Fibroblast of lung (primary cell): ENCODE measurements around the gene RASA3. TPM values are rescaled to one million over a fixed set of nuclear protein-coding genes. Genes with fewer than 3 reads are reported as not detected.
A peak's percentile ranks its signal among the peaks of the same experiment; 100 is the strongest.

Source experiments
- DNase-seq, 2 donors: peaks; one replicate each; pipeline versions ENCODE4 v3.0.0 to v3.0.0-alpha.2; 2010; ENCODE audit warnings: low read depth in 2 of 2
- H2AFZ ChIP-seq: 2 replicates; pipeline ENCODE4 v1.5.1; 2012; ENCODE audit warnings: low read length, control low read depth, inconsistent platforms
- H3K27ac ChIP-seq: 2 replicates; pipeline ENCODE4 v1.5.1; 2011; ENCODE audit warnings: low read length, control low read depth; ENCODE audit not compliant: insufficient read depth
- H3K27me3 ChIP-seq: 2 replicates; pipeline ENCODE4 v1.5.1; 2011; ENCODE audit warnings: mild to moderate bottlenecking, low read length; ENCODE audit not compliant: control insufficient read depth, insufficient read depth
- H3K36me3 ChIP-seq: 2 replicates; pipeline ENCODE4 v1.5.1; 2011; ENCODE audit warnings: low read length; ENCODE audit not compliant: control insufficient read depth, insufficient read depth
- H3K4me1 ChIP-seq: 2 replicates; pipeline ENCODE4 v1.5.1; 2011; ENCODE audit warnings: low read length; ENCODE audit not compliant: control insufficient read depth, insufficient read depth; ENCODE audit errors: extremely low read depth
- H3K4me2 ChIP-seq: 2 replicates; pipeline ENCODE4 v1.5.1; 2011; ENCODE audit warnings: low read length, control low read depth; ENCODE audit not compliant: insufficient read depth; ENCODE audit errors: extremely low read depth
- H3K4me3 ChIP-seq, 4 experiments: fragments of 200-600 bp in 1 of 4; sonication (generic) in 1 of 4; replicated peaks in 1 of 4; 2 replicates each; pipeline ENCODE4 v1.5.1; 2011 to 2016; ENCODE audit warnings: low read length in 4 of 4, low read depth in 3 of 4, mild to moderate bottlenecking in 3 of 4, control low read depth in 2 of 4, inconsistent platforms in 1 of 4, mixed read lengths in 1 of 4; ENCODE audit not compliant: insufficient read depth in 1 of 4; ENCODE audit errors: control extremely low read depth in 1 of 4
- H3K79me2 ChIP-seq: 2 replicates; pipeline ENCODE4 v1.5.1; 2012; ENCODE audit warnings: mild to moderate bottlenecking, low read length, inconsistent platforms; ENCODE audit not compliant: control insufficient read depth, insufficient read depth
- H3K9ac ChIP-seq: 2 replicates; pipeline ENCODE4 v1.5.1; 2011; ENCODE audit warnings: mild to moderate bottlenecking, low read length, control low read depth; ENCODE audit not compliant: insufficient read depth
- H3K9me3 ChIP-seq: 2 replicates; pipeline ENCODE4 v1.5.1; 2012; ENCODE audit warnings: low read depth, low read length; ENCODE audit not compliant: control insufficient read depth, insufficient read depth
- H4K20me1 ChIP-seq: 2 replicates; pipeline ENCODE4 v1.5.1; 2011; ENCODE audit warnings: low read length; ENCODE audit not compliant: control insufficient read depth, insufficient read depth; ENCODE audit errors: extremely low read depth
- CTCF ChIP-seq, 2 donors: IDR thresholded peaks in 1 of 2; conservative IDR thresholded peaks in 1 of 2; 1 replicate in 1 of 2; 2 replicates in 1 of 2; pipeline ENCODE4 v1.5.1; 2011 to 2012; ENCODE audit warnings: low read length in 2 of 2, control low read depth in 1 of 2, inconsistent platforms in 1 of 2, low read depth in 1 of 2, mild to moderate bottlenecking in 1 of 2
- EZH2 ChIP-seq: IDR thresholded peaks from 2 replicates; pipeline ENCODE4 v1.5.1; 2012; ENCODE audit warnings: low read length, control low read depth, mild to moderate bottlenecking; ENCODE audit errors: missing control alignments
- polyA plus RNA-seq, 2 donors: library from polyadenylated mRNA; depleted of rRNA in 1 of 2; stranded (reverse) in 1 of 2; unstranded in 1 of 2; fragments of >200 nt; gene quantifications; 2 replicates each; pipeline ENCODE4 v1.2.1, GENCODE V29; 2011 to 2012; ENCODE audit warnings: missing spikeins in 1 of 2
- total RNA-seq: library from RNA; depleted of rRNA; stranded (reverse); fragments of >200 nt; gene quantifications from 2 replicates; pipeline ENCODE4 v1.2.1, GENCODE V29; 2014

RASA3 gene
- total and polyA plus RNA-seq, 2 donors (not counting 1 experiment from before 2014, with no cell fraction given): 26.6 to 31.1 TPM

GRCh38 chr13:114131583-114132418, 622 bp downstream of the RASA3 start:
- peaks cover 20% of the 10 kb centered on the region for H3K4me1 ChIP-seq
- H4K20me1 ChIP-seq: no peaks in the 10 kb centered on the region
- H3K79me2 ChIP-seq: peaks cover 55% of the 10 kb centered on the region

DNA sequence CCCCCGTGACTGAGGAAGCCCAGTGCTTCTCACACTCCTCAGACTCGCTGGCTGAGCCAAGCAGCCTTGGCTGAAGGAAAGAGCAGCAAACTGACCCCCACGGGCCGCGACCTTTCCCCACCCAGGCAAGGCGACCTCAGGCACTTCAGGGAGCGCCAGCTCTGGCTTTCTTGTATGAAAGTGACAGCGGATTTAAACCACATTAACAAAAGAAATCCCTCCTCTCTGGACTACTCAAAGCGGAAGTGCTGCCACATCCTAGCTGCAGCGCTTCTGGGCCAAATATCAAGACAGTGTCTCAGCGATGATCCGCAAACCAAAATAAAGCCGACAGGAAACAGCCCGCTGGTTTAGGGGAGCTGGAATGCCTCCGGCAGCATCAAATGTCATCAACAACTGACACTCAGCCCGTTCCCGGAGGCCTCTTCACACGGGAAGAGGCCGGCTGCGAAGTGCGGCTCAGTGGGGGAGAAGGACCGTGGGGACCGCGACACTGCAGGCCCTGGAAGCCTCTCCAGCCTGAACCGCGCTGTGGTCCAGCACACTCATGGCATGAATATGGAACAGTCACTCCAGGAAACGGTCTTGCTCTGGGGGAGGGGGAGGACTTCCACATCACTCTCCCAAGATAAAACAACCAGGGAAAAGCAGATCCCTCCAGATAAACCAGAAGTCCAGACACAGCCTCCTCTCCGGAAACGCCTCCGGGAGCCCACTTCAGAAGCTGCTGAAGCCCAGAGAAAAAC, 1.4 kb downstream of the RASA3 start:
- Histone ChIP-seq H4K20me1 (no peaks in the 10 kb centered on the region), H3K4me1 (peaks cover 20% of the 10 kb centered on the region)

More at GRCh38 chr13:114131583-114132418, 622 bp downstream of the RASA3 start:
- Histone ChIP-seq H3K9ac (peak overlapping the region; percentile 84), H3K27me3 (no peaks in the 10 kb centered on the region), H3K36me3 (peaks cover 3% of the 10 kb centered on the region), H3K4me2 (peak overlapping the region; percentile 85), H3K9me3 (no peaks in the 10 kb centered on the region), H2AFZ (no peak overlapping the region), H3K27ac (peak overlapping the region; percentile 96), H3K4me3 (peak overlapping the region; percentile 79 to 98 (median 86))
- TF ChIP-seq CTCF (conservative IDR thresholded peaks at IDR 0.05 in 1 of 2, IDR thresholded peaks at IDR 0.05 in 1 of 2; ENCODE audit: low read depth in 1 of 2, low read length in 2 of 2) (no peak), EZH2 (no peak)
- DNase-seq: peak; percentile 31 to 59

More for the DNA sequence above, 1.4 kb downstream of the RASA3 start:
- Histone ChIP-seq H3K79me2 (peaks cover 63% of the 10 kb centered on the region), H3K4me3 (peak overlapping the region; percentile 79 to 98 (median 86)), H2AFZ (no peak overlapping the region), H3K36me3 (peaks cover 3% of the 10 kb centered on the region), H3K9me3 (no peaks in the 10 kb centered on the region), H3K27me3 (no peaks in the 10 kb centered on the region), H3K9ac (peak overlapping the region; percentile 84), H3K27ac (peak overlapping the region; percentile 96), H3K4me2 (peak overlapping the region; percentile 85)
- peak; percentile 82 to 94 for DNase-seq
- no peak for TF ChIP-seq CTCF (conservative IDR thresholded peaks at IDR 0.05 in 1 of 2, IDR thresholded peaks at IDR 0.05 in 1 of 2; ENCODE audit: low read depth in 1 of 2, low read length in 2 of 2)
- TF ChIP-seq EZH2: no peak
